ENCODE measurements around the gene SOX2. TPM values are rescaled to one million over a fixed set of nuclear protein-coding genes. Genes with fewer than 3 reads are reported as not detected.

Gene SOX2
- total RNA-seq, 6 experiments from 2014 or later: not detected

GRCh38 chr3:181728470-181729340, 17.0 kb downstream of the SOX2 start:
- Histone ChIP-seq H3K27me3 (peaks cover 4 to 29% of the 10 kb centered on the region in 2 donors), H3K9me3 (no peaks in the 10 kb centered on the region), H3K36me3 (no peaks in the 10 kb centered on the region), H3K4me3 (no peak overlapping the region), H3K27ac (no peak overlapping the region), H3K4me1 (peaks cover 0 to 20% (median 6%) of the 10 kb centered on the region in 4 donors)
- no peak for DNase-seq
- peak; percentile 35 to 80 (median 60) for ATAC-seq
- intact Hi-C loops (cut with DNase I): no loop called here
- TF ChIP-seq POLR2A (IDR thresholded peaks at IDR 0.05): no peak
- no peak for TF ChIP-seq CTCF (IDR thresholded peaks at IDR 0.05)
- WGBS (ENCODE audit: insufficient coverage, low coverage, low lambda C conversion rate, missing lambda C conversion rate): 6% methylated on average over 10 of the region's 10 CpGs

DNA sequence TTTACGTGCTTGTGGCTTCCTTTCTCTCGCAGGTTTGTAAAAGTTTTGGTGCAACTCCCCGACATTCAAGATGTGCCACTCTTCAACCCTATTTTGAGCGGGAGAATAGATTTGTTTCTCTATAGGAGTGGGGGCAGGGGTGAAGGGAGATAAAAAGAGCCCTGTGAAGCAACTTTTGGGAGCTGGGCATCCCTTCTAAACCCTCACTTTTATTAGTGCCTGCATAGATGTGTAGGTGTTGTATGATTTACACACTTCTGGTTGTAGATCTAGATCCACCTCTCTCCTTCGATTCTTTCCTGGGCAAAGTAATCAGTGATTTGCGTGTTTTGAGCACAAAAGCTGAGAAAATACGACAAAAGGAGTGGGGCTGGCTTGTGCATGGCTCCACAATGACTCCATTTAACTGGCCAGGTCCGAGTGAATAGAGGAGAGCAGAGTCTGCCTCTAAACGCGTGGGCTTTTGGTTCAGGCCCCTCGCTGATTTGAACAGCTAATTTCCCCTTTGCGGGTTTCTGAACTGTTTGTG, 17.7 kb downstream of the SOX2 start:
- intact Hi-C loops (cut with DNase I): no loop called here
- 37% methylated on average over 12 of the region's 12 CpGs for WGBS (ENCODE audit: insufficient coverage, low coverage, low lambda C conversion rate, missing lambda C conversion rate)
- no peak overlapping the region for H3K27ac ChIP-seq

GRCh38 chr3:181730316-181730715, 18.6 kb downstream of the SOX2 start:
- ATAC-seq (no peak), DNase-seq (no peak)
- no peaks in the 10 kb centered on the region for H3K36me3 ChIP-seq
- H3K9me3 ChIP-seq: no peaks in the 10 kb centered on the region
- peaks cover under 1 to 16% of the 10 kb centered on the region in 2 donors for H3K27me3 ChIP-seq
- peaks cover 0 to 20% (median 6%) of the 10 kb centered on the region in 4 donors for H3K4me1 ChIP-seq
- intact Hi-C loops (cut with DNase I): no loop called here
- WGBS (ENCODE audit: insufficient coverage, low coverage, low lambda C conversion rate, missing lambda C conversion rate): 27% methylated on average over 5 of the region's 5 CpGs
- no peak overlapping the region for H3K4me3 ChIP-seq
- no peak overlapping the region for H3K27ac ChIP-seq
- TF ChIP-seq CTCF (IDR thresholded peaks at IDR 0.05): no peak
- TF ChIP-seq POLR2A (IDR thresholded peaks at IDR 0.05): no peak

More for the DNA sequence above, 17.7 kb downstream of the SOX2 start:
- no peak overlapping the region for H3K4me3 ChIP-seq
- H3K27me3 ChIP-seq: peaks cover 4 to 22% of the 10 kb centered on the region in 2 donors
- DNase-seq: no peak
- TF ChIP-seq CTCF (IDR thresholded peaks at IDR 0.05) (no peak), POLR2A (IDR thresholded peaks at IDR 0.05) (no peak)
- H3K9me3 ChIP-seq: no peaks in the 10 kb centered on the region
- no peaks in the 10 kb centered on the region for H3K36me3 ChIP-seq
- no peak for ATAC-seq
- peaks cover 0 to 20% (median 6%) of the 10 kb centered on the region in 4 donors for H3K4me1 ChIP-seq

- intact Hi-C loops (cut with DNase I): no loop called here
- peaks cover 0 to 12% of the 10 kb centered on the region in 2 donors for H3K27me3 ChIP-seq
- no peaks in the 10 kb centered on the region for H3K9me3 ChIP-seq
- H3K4me1 ChIP-seq: peaks cover 0 to 20% (median 6%) of the 10 kb centered on the region in 4 donors
- H3K36me3 ChIP-seq: no peaks in the 10 kb centered on the region
- no peak for TF ChIP-seq CTCF (IDR thresholded peaks at IDR 0.05)
- no peak for TF ChIP-seq POLR2A (IDR thresholded peaks at IDR 0.05)
- no peak for ATAC-seq
- 69% methylated on average over 1 of the region's 1 CpG for WGBS (ENCODE audit: insufficient coverage, low coverage, low lambda C conversion rate, missing lambda C conversion rate)
- H3K27ac ChIP-seq: no peak overlapping the region
- H3K4me3 ChIP-seq: no peak overlapping the region
- DNase-seq: no peak
Observed at GRCh38 chr3:181730934-181731333, 19.2 kb downstream of the SOX2 start.
